HL-60 (cell line): ENCODE measurements around the gene C19orf73.

Source experiments
- DNase-seq, 2 experiments: peaks; one replicate each; pipeline ENCODE4 v3.0.0-alpha.2; 2010 to 2020; ENCODE audit warnings: low read depth in 1 of 2, low spot score in 1 of 2
- H3K27ac ChIP-seq: fragments of 250-450 bp; sonication (Bioruptor Pico); replicated peaks from 2 replicates; pipeline ENCODE4 v1.5.1; 2020; ENCODE audit warnings: mild to moderate bottlenecking, moderate library complexity
- H3K27me3 ChIP-seq: fragments of 250-450 bp; sonication (Bioruptor Pico); 2 replicates; pipeline ENCODE4 v1.5.1; 2021; ENCODE audit warnings: mild to moderate bottlenecking, moderate library complexity; ENCODE audit not compliant: insufficient read depth, poor library complexity, severe bottlenecking
- H3K4me3 ChIP-seq: replicated peaks from 2 replicates; pipeline ENCODE4 v1.5.1; 2011; ENCODE audit warnings: mild to moderate bottlenecking, control low read depth, low read length; ENCODE audit not compliant: insufficient read depth
- GABPA ChIP-seq: IDR thresholded peaks from 2 replicates; pipeline ENCODE4 v1.6.1; 2012; ENCODE audit warnings: low read depth
- POLR2AphosphoS5 ChIP-seq: IDR thresholded peaks from 2 replicates; pipeline ENCODE4 v1.6.1; 2012; ENCODE audit warnings: low read depth
- SPI1 ChIP-seq: IDR thresholded peaks from 2 replicates; pipeline ENCODE4 v1.6.1; 2012; ENCODE audit warnings: low read depth, mild to moderate bottlenecking, borderline replicate concordance
- long read RNA-seq: library from polyadenylated mRNA; unstranded; transcript quantifications from one replicate; pipeline ENCODE4 v2.0.0, GENCODE V29; 2020
- TF ChIP-seq, protein P1 (sequence below): IDR thresholded peaks from 2 replicates; pipeline ENCODE4 v1.6.1; 2012; ENCODE audit warnings: low read depth; ENCODE audit not compliant: insufficient replicate concordance
- TF ChIP-seq, protein P2 (sequence below): IDR thresholded peaks from one replicate; pipeline ENCODE4 v1.5.1; 2011; ENCODE audit warnings: low read length, control low read depth, inconsistent platforms; ENCODE audit not compliant: insufficient read depth

Gene C19orf73, protein sequence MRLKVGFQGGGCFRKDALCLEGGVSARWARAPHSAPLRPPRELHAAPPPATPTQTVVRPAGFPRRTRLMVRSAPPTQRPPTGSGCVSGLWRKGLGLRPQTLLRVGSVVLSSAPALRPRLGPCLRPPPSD
- long read RNA-seq, partial matches to known transcripts, result 0 of 2 reads
- long read RNA-seq, other reads (novel, unspliced or antisense), result 0 of 2 reads

DNA sequence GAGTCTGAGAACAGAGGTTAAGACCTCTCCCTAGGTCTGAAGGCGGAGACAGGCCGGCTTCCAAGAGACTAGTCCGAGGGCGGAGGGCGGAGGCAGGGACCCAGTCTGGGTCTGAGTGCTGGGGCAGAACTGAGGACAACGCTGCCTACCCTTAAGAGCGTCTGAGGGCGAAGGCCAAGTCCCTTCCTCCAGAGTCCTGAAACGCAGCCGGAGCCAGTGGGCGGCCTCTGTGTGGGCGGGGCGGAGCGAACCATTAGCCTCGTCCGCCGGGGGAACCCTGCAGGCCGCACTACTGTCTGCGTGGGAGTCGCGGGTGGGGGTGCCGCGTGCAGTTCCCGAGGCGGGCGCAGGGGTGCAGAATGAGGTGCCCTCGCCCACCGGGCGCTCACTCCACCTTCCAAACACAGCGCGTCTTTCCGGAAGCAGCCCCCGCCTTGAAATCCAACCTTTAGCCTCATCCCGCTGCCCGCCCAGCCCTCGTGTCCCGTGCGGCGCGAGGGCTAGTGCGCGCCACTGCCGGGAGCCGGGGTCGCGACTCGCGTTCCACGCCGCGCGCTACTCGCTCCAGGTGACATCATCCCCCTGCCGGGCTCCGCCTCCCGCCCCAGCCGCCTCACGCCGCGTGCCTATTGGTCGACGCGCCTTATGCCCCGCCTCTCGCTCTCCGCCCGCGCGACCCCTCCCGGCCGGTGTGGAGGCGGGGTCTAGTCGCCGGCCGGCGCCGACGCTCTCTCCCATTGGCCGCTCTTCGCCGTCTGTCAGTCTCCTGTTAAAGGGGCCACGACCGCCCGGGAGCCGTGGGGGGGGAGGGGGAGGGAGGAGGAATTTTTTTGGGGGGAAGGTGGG is at the start of gene C19orf73:
TSS of gene C19orf73 (minus strand) at position 579 of the 846 bp plus-strand sequence. CDS start at position 458, 121 bp downstream.
- Histone ChIP-seq H3K4me3 (peak within 1 kb of the TSS; percentile 61), H3K27me3 (peaks cover 19% of the 10 kb centered on the region), H3K27ac (peak within 1 kb of the TSS; percentile 89)
- DNase-seq, result peak; percentile 91
- TF ChIP-seq SPI1 (no peak), POLR2AphosphoS5 (peak; percentile 53; the same call in 1 of the 2 replicates)
- TF ChIP-seq, protein P1, sequence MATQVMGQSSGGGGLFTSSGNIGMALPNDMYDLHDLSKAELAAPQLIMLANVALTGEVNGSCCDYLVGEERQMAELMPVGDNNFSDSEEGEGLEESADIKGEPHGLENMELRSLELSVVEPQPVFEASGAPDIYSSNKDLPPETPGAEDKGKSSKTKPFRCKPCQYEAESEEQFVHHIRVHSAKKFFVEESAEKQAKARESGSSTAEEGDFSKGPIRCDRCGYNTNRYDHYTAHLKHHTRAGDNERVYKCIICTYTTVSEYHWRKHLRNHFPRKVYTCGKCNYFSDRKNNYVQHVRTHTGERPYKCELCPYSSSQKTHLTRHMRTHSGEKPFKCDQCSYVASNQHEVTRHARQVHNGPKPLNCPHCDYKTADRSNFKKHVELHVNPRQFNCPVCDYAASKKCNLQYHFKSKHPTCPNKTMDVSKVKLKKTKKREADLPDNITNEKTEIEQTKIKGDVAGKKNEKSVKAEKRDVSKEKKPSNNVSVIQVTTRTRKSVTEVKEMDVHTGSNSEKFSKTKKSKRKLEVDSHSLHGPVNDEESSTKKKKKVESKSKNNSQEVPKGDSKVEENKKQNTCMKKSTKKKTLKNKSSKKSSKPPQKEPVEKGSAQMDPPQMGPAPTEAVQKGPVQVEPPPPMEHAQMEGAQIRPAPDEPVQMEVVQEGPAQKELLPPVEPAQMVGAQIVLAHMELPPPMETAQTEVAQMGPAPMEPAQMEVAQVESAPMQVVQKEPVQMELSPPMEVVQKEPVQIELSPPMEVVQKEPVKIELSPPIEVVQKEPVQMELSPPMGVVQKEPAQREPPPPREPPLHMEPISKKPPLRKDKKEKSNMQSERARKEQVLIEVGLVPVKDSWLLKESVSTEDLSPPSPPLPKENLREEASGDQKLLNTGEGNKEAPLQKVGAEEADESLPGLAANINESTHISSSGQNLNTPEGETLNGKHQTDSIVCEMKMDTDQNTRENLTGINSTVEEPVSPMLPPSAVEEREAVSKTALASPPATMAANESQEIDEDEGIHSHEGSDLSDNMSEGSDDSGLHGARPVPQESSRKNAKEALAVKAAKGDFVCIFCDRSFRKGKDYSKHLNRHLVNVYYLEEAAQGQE, result peak; percentile 25

DNA sequence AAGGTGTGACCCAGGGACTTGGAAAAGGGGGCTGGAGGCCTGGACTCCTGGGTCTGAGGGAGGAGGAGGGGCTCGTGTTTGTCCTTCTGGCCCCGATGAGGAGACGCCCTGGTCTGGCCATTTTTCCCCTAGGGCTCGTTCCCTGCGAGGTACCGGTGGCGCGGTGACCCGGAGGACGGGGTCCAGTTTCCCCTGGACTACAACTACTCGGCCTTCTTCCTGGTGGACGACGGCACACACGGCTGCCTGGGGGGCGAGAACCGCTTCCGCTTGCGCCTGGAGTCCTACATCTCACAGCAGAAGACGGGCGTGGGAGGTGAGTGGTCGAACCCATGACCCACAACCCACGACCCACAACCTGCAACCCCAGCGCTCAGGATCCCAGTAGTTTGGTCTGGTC is 49.5 kb upstream of the C19orf73 start:
- no peak overlapping the region for H3K27ac ChIP-seq
- DNase-seq, result no peak

DNA sequence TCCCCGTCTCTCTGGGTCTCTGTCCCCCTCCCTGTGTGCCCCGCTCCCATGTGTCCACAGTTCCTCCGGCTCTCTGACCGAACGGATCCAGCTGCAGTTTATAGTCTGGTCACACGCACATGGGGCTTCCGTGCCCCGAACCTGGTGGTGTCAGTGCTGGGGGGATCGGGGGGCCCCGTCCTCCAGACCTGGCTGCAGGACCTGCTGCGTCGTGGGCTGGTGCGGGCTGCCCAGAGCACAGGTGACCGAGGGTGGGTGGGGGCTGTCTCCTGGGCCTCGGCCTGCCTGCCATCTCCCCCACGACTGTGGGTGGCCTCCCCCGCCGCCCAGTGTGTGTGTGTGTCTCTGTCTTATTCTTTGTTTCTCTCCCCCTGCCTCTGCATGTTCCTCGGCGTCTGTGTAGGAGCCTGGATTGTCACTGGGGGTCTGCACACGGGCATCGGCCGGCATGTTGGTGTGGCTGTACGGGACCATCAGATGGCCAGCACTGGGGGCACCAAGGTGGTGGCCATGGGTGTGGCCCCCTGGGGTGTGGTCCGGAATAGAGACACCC is 49.0 kb upstream of the C19orf73 start:
- no peak for DNase-seq
- Histone ChIP-seq H3K4me3 (no peak overlapping the region), H3K27me3 (no peaks in the 10 kb centered on the region), H3K27ac (no peak overlapping the region)
- no peak for TF ChIP-seq SPI1

More for the DNA sequence above, 49.5 kb upstream of the C19orf73 start:
- no peaks in the 10 kb centered on the region for H3K27me3 ChIP-seq
- H3K4me3 ChIP-seq, result no peak overlapping the region
- no peak for TF ChIP-seq SPI1
- no peak for TF ChIP-seq GABPA
- TF ChIP-seq, protein P2, sequence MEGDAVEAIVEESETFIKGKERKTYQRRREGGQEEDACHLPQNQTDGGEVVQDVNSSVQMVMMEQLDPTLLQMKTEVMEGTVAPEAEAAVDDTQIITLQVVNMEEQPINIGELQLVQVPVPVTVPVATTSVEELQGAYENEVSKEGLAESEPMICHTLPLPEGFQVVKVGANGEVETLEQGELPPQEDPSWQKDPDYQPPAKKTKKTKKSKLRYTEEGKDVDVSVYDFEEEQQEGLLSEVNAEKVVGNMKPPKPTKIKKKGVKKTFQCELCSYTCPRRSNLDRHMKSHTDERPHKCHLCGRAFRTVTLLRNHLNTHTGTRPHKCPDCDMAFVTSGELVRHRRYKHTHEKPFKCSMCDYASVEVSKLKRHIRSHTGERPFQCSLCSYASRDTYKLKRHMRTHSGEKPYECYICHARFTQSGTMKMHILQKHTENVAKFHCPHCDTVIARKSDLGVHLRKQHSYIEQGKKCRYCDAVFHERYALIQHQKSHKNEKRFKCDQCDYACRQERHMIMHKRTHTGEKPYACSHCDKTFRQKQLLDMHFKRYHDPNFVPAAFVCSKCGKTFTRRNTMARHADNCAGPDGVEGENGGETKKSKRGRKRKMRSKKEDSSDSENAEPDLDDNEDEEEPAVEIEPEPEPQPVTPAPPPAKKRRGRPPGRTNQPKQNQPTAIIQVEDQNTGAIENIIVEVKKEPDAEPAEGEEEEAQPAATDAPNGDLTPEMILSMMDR, result no peak
- no peak for TF ChIP-seq POLR2AphosphoS5
- TF ChIP-seq, protein P1, result no peak

DNA sequence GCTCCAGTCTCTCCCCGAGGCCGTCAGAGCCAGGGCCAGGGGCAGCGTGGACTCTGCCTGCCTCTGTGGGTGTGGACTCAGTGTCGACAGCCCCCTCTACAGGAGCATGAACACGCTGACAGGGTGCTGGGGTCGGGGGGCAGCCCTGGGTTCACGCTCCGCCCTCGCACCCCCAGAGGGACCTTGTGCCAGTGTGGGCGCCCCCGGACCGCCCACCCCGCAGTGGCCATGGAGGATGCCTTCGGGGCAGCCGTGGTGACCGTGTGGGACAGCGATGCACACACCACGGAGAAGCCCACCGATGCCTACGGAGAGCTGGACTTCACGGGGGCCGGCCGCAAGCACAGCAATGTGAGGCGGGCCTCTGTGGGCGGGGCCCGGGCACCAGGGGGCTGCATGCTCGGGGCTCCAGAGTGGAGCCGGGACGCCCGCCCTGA is 46.9 kb upstream of the C19orf73 start:
- TF ChIP-seq SPI1 (no peak), GABPA (no peak), POLR2AphosphoS5 (no peak)
- TF ChIP-seq, protein P1, result no peak
- TF ChIP-seq, protein P2, result no peak
- Histone ChIP-seq H3K27ac (no peak overlapping the region), H3K27me3 (peaks cover 6% of the 10 kb centered on the region), H3K4me3 (no peak overlapping the region)
- DNase-seq, result no peak
